Middle frontal gyrus (tissue), 1 donor: ENCODE measurements around the gene SREK1IP1.

Experiments used
- DNase-seq: peaks from one replicate; pipeline ENCODE4 v3.0.0-alpha.2; 2015; ENCODE audit warnings: low spot score; ENCODE audit errors: extremely low spot score

SREK1IP1 gene

DNA sequence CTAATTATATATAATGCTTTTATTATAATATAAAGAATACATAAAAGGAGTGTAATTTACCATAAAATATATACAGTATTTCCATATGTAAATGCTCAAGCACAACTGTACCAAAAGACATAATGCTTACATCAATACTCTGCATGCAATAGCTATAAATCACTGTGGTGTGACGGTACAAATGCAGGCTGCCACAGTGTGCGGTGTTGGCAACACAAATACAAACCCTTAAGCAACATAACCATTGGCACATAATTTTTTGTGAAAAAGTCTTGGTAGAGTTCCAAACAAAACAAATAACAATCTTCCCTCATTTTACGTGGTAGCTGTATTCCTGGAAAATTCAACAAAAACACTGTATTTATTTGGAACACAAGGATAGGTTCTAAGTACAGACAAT lies 80.1 kb downstream of the SREK1IP1 start:
- DNase-seq = no peak

DNA sequence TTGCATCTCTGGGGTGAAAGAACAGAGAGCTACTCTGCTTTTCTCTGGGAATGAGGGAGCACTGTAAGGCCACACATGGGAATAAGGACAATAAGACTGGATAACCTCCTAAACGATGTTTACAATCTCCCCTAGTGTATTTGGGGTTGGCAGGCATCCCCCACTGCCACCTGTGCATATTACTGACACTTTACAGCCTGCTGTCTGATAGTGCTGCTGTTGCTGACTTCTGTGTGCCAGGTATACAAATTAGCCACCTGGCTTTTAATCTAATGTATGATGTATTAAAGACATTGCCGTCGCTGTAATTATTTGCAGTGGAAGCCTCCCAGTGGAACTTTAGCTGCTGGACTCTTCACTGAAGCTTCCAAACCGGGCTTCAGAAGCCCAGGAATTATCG lies 82.6 kb downstream of the SREK1IP1 start:
- DNase-seq = no peak

DNA sequence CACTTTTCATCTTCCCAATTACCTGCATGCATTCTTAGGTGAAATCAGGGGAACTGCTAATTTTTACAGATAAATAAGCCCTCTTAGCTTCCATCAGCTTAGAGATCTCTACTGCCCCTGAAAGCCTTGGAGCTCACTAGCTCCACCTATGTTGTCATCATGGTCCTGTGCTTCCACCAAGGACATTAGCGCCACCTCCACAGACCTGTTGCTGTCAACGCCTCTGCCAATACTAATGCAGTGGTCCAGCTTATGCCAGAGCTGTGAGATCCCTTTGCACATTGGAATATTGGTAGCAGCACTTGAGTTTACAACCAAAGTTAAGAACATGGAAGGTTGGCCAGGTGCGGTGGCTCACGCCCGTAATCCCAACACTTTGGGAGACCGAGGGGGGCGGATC lies 85.9 kb downstream of the SREK1IP1 start:
- no peak for DNase-seq

DNA sequence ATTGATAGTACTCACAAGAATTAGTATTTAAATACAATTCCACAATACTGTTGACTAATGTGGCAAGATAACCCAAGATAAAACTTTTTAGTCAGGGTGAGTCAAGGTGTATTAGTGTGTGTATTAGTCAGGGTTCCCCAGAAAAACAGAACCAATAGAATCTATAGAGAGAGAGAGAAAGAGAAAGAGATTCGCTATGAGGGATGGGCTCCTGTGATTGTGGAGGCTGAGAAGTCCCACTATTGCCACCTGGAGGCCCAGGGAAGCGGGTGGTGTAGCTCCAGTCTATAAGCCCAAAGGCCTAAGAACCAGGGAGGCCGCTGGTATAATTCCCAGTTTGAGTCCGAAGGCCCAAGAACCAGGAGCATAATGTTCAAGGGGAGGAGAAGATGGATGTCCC lies 88.2 kb downstream of the SREK1IP1 start:
- no peak for DNase-seq

DNA sequence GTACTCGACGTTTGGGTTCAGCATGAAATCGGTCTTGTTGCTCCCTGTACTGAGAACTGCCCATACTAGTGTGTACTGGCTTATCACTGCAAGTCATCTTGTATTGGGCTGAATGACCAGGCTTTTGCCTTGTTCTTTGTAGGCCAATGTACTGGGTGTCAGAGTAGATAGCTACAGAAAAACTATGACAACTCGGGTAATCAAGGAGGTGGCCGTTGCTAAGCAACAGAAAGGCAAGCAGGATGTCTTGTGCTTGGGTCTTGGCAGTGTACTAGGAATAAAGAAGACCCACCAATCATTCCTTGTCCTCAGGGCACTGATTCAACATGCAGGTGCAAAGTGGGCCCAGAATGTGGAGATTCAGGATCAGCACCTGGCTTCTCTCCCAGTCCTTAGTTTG lies 90.1 kb downstream of the SREK1IP1 start:
- no peak for DNase-seq

DNA sequence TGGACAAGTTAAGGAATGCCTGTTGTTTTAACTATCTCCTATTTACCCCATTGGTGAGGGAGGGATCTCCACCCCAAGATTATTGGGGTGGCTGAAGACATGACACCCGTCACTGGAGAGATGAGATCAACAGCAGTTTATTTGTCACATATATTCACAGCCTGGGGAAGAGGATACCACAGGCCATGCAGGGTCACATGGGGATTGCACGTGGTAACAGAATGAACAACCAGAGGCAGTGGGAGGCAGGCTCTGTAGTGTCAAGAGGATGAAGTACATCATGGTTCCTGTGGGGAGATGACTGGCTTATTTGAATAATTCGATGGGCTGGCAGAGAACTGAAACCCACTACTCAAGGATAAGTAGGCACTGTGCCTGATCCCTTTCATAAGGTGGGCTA lies 96.8 kb downstream of the SREK1IP1 start:
- DNase-seq = no peak

DNA sequence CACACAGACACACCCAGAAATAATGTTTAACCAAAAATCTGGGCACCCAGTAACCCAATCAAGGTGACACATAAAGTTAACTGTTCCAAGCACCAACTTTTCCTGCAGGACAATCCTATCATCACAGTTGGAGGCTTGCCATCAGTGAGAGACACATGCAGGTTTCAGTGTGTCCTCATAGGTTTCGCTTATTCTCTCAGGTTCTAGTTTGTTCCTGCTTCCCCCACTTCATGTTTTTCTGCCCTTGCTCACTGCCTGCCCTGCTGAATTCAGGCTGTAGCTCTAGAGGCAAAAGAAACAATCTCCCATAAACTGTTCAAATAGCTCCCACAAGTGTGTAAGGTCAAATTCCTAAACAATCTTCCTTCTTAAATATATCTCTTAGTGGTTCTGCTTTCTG lies 98.2 kb downstream of the SREK1IP1 start:
- no peak for DNase-seq
